HEK293T (cell line): ENCODE results near the gene REC8.

Experiments used
- CTCF ChIA-PET: fragments of 350-600 bp; formaldehyde crosslinking; extraction: SDS; loops from one replicate; lab custom pipeline; 2021; ENCODE audit warnings: antibody characterized with exemption, inconsistent platforms; lab: Yijun Ruan, JAX
- POLR2A ChIA-PET: fragments of 350-600 bp; formaldehyde crosslinking; extraction: SDS; loops from one replicate; lab custom pipeline; 2020; ENCODE audit warnings: antibody characterized with exemption, inconsistent platforms; lab: Yijun Ruan, JAX
- DNase-seq: peaks from one replicate; pipeline ENCODE4 v3.0.0; 2012; ENCODE audit warnings: mixed read lengths; ENCODE audit errors: extremely low spot score
- ARNT ChIP-seq: fragments of 450-650 bp; IDR thresholded peaks from 2 replicates; pipeline ENCODE4 v1.6.1; 2017; ENCODE audit warnings: mild to moderate bottlenecking
- BHLHE40 ChIP-seq: fragments of 450-650 bp; IDR thresholded peaks from 2 replicates; pipeline ENCODE4 v1.6.1; 2016; ENCODE audit warnings: mild to moderate bottlenecking, moderate library complexity, borderline replicate concordance
- CTBP1 ChIP-seq: fragments of 450-650 bp; IDR thresholded peaks from 2 replicates; pipeline ENCODE4 v1.6.1; 2016; ENCODE audit warnings: borderline replicate concordance
- ELF4 ChIP-seq: fragments of 450-650 bp; IDR thresholded peaks from 2 replicates; pipeline ENCODE4 v1.6.1; 2017; ENCODE audit warnings: antibody characterized with exemption
- FOXA1 ChIP-seq: fragments of 450-650 bp; IDR thresholded peaks from 2 replicates; pipeline ENCODE4 v1.6.1; 2016; ENCODE audit warnings: mild to moderate bottlenecking
- FOXK2 ChIP-seq: fragments of 450-650 bp; IDR thresholded peaks from 2 replicates; pipeline ENCODE4 v1.6.1; 2016; ENCODE audit warnings: mild to moderate bottlenecking
- FOXM1 ChIP-seq: fragments of 450-650 bp; IDR thresholded peaks from 2 replicates; pipeline ENCODE4 v1.6.1; 2017; ENCODE audit warnings: mild to moderate bottlenecking, borderline replicate concordance
- HDGF ChIP-seq: fragments of 450-650 bp; IDR thresholded peaks from 2 replicates; pipeline ENCODE4 v1.6.1; 2017; ENCODE audit warnings: antibody characterized with exemption, borderline replicate concordance
- L3MBTL2 ChIP-seq: fragments of 450-650 bp; conservative IDR thresholded peaks from 2 replicates; pipeline ENCODE4 v1.6.1; 2016; ENCODE audit warnings: mild to moderate bottlenecking
- LEF1 ChIP-seq: fragments of 450-650 bp; IDR thresholded peaks from 2 replicates; pipeline ENCODE4 v1.6.1; 2017; ENCODE audit warnings: mild to moderate bottlenecking, borderline replicate concordance
- NFRKB ChIP-seq: fragments of 450-650 bp; IDR thresholded peaks from 2 replicates; pipeline ENCODE4 v1.6.1; 2016; ENCODE audit warnings: mild to moderate bottlenecking, moderate library complexity
- PKNOX1 ChIP-seq: fragments of 450-650 bp; IDR thresholded peaks from 2 replicates; pipeline ENCODE4 v1.6.1; 2016
- SP1 ChIP-seq: fragments of 450-650 bp; IDR thresholded peaks from 2 replicates; pipeline ENCODE4 v1.6.1; 2017
- SUZ12 ChIP-seq: fragments of 450-650 bp; IDR thresholded peaks from 2 replicates; pipeline ENCODE4 v1.6.1; 2016; ENCODE audit warnings: mild to moderate bottlenecking
- TARDBP ChIP-seq: fragments of 450-650 bp; IDR thresholded peaks from 2 replicates; pipeline ENCODE4 v1.6.1; 2016
- ZNF384 ChIP-seq: fragments of 450-650 bp; IDR thresholded peaks from 2 replicates; pipeline ENCODE4 v1.6.1; 2016

Gene REC8

GRCh38 chr14:24207104-24207551 is 35.2 kb downstream of the REC8 start:
- ChIA-PET POLR2A (interaction anchor here (0.6 to 1.6 kb wide), 3 partner anchors 9 to 13 kb away, joined by 3 to 8 read pairs (median 7); partner anchors contain the start of genes MDP1 and TM9SF1), CTCF (interaction anchor here (0.6 kb wide), 1 partner anchor 81 kb away, joined by 3 read pairs; no protein-coding TSS in a partner anchor)
- no peak for TF ChIP-seq PKNOX1
- no peak for DNase-seq

DNA sequence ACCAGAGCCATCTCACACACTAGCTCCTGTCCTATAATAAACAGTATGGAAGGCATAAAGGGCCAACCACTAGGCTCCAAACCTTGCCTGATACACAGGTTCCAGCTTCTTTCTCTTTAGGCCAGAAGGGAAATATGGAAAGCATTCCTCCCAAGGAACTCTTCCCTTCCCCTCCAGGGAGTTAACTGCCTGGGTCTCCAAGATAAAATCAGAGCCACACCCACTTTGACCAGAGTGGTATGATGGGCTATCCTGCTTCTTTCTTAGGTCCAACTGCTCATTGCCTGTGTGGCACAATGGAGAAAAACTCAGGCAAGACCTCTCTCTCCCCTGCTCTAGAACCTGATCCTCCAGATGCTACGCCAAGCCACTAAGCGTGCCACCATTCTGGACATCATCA is 35.7 kb downstream of the REC8 start:
- CTCF ChIA-PET, result interaction anchor here (0.6 kb wide), 1 partner anchor 81 kb away, joined by 3 read pairs; no protein-coding TSS in a partner anchor
- no peak for DNase-seq
- no peak for TF ChIP-seq ZNF384
- TF ChIP-seq FOXA1, result no peak
- TF ChIP-seq SP1, result no peak
- no peak for TF ChIP-seq CTBP1
- TF ChIP-seq HDGF, result no peak
- TF ChIP-seq L3MBTL2, result no peak
- no peak for TF ChIP-seq PKNOX1
- TF ChIP-seq SUZ12, result no peak
- no peak for TF ChIP-seq TARDBP
- TF ChIP-seq NFRKB, result no peak
- TF ChIP-seq ELF4, result no peak
- POLR2A ChIA-PET, result interaction anchor here (0.6 to 1.9 kb wide), 4 partner anchors 8 to 13 kb away, joined by 3 to 8 read pairs (median 8); partner anchors contain the start of genes MDP1 and TM9SF1

GRCh38 chr14:24211311-24211710 is 39.4 kb downstream of the REC8 start:
- POLR2A ChIA-PET, result interaction anchor here (1.4 to 2.3 kb wide), 2 partner anchors 16 to 157 kb away, joined by 3 to 11 read pairs; partner anchors contain the start of gene TM9SF1
- CTCF ChIA-PET, result no interaction called here

DNA sequence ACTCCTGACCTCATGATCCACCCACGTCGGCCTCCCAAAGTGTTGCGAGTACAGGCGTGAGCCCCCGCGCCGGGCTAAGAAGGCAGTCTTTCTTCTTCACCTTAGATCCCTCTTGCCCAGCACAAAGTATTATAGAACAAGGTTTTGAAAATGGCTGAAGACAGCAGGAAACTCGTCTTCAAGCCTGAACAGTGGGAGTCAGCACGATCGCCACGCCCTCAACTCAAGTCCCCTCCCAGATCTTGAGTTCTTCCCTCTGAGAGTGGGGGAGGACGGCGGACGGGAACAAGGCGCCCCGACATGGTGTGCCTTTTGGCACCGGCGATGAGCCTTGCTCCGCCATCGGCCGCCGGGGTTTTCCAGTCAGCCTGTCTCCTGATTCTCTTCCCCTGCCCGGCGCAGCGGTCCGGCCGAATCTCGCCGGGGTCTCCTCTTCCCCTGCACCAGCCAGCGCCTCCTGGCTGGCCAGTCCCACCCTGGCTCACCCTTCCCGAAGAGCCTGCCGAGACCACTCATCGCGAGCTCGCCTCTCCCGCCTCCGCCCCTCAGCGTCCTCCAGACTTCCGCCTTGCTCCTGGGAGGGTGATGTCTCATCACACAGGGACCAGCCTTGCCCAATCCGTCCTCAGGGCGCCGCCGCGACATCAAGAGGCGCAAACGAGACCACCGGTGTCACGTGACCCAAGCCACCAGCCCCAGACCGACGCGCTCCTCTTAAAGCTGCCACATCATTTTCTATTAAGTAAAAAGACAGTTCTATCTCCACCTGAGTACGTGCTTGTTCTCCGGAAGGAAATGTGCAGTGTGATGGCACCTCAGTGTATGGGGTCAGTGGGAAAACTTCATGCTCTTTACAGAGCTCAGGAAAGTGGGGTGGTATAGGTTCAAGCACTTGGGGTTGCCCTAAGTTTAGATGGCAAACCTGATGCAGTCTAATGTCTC is 41.3 kb downstream of the REC8 start, which contains the start of gene CHMP4A:
Gene CHMP4A (minus strand): TSS at position 565 of the 942 bp plus-strand sequence. CDS start 49 bp downstream, at position 516.
- TF ChIP-seq LEF1 (no peak), BHLHE40 (no peak), FOXK2 (no peak), NFRKB (peak; percentile 35; the same call in 1 of the 2 replicates), HDGF (no peak), TARDBP (no peak), L3MBTL2 (peak; percentile 49), ARNT (no peak), PKNOX1 (peak; percentile 68; the same call in 1 of the 2 replicates), FOXA1 (no peak), FOXM1 (no peak), SUZ12 (no peak), ELF4 (peak; percentile 88)
- CTCF ChIA-PET, result interaction anchor here (0.8 to 1.0 kb wide), 4 partner anchors 24 to 121 kb away, joined by 3 to 5 read pairs (median 4); partner anchors contain the start of gene IPO4
- POLR2A ChIA-PET, result interaction anchor here (0.7 to 3.0 kb wide), 28 partner anchors 10 to 229 kb away, joined by 3 to 33 read pairs (median 4); partner anchors contain the start of genes CBLN3, DCAF11, EMC9 and GMPR2
- DNase-seq, result peak; percentile 96

More at GRCh38 chr14:24211311-24211710, 39.4 kb downstream of the REC8 start:
- no peak for TF ChIP-seq LEF1
- DNase-seq, result no peak

- CTCF ChIA-PET, result interaction anchor here (0.8 to 1.0 kb wide), 2 partner anchors 85 to 120 kb away, joined by 3 read pairs; no protein-coding TSS in a partner anchor
- POLR2A ChIA-PET, result interaction anchor here (0.7 to 3.0 kb wide), 28 partner anchors 11 to 228 kb away, joined by 3 to 33 read pairs (median 4); partner anchors contain the start of genes CBLN3, DCAF11, EMC9 and GMPR2
- TF ChIP-seq FOXA1 (no peak), ZNF384 (no peak)
- no peak for DNase-seq
Measured at GRCh38 chr14:24213866-24214662, 42.2 kb downstream of the REC8 start.
